SK-N-SH (cell line): Measurements from ENCODE around the gene OBSCN.

Source experiments
- CTCF ChIP-seq: fragments of 200-600 bp; sonication (generic); IDR thresholded peaks from 2 replicates; pipeline ENCODE4 v1.6.1; 2017; ENCODE audit warnings: antibody characterized with exemption, mild to moderate bottlenecking, moderate library complexity
- ELF1 ChIP-seq: IDR thresholded peaks from 2 replicates; pipeline ENCODE4 v1.4.0; 2012
- EP300 ChIP-seq, 2 experiments: IDR thresholded peaks; 2 replicates each; pipeline versions ENCODE4 v1.4.0 to v1.6.1; 2012; ENCODE audit warnings: borderline replicate concordance in 1 of 2, low read depth in 1 of 2, low read length in 1 of 2
- EZH2phosphoT487 ChIP-seq: fragments of 200-600 bp; sonication (generic); IDR thresholded peaks from 2 replicates; pipeline ENCODE4 v1.6.1; 2017; ENCODE audit warnings: low read depth, mixed run types, mild to moderate bottlenecking, antibody characterized with exemption, moderate library complexity, borderline replicate concordance
- NRF1 ChIP-seq: IDR thresholded peaks from 2 replicates; pipeline ENCODE4 v1.6.1; 2012; ENCODE audit warnings: low read depth, mild to moderate bottlenecking, low read length
- POLR2AphosphoS5 ChIP-seq: IDR thresholded peaks from 2 replicates; pipeline ENCODE4 v1.6.1; 2012; ENCODE audit warnings: low read depth, low read length
- RAD21 ChIP-seq: IDR thresholded peaks from 2 replicates; pipeline ENCODE4 v1.6.1; 2012; ENCODE audit warnings: mild to moderate bottlenecking, low read length
- RFX5 ChIP-seq: IDR thresholded peaks from 2 replicates; pipeline ENCODE4 v1.6.1; 2012; ENCODE audit warnings: mild to moderate bottlenecking, improper control_type of control experiment, low read length
- SIN3A ChIP-seq: IDR thresholded peaks from 2 replicates; pipeline ENCODE4 v1.6.1; 2012; ENCODE audit warnings: low read depth, mild to moderate bottlenecking, low read length, moderate library complexity, borderline replicate concordance
- TAF1 ChIP-seq: IDR thresholded peaks from 2 replicates; pipeline ENCODE4 v1.6.1; 2012; ENCODE audit warnings: low read depth, mild to moderate bottlenecking, low read length, moderate library complexity, borderline replicate concordance
- USF2 ChIP-seq: fragments of 150-350 bp; IDR thresholded peaks from 2 replicates; pipeline ENCODE4 v1.6.1; 2017; ENCODE audit warnings: antibody characterized with exemption, low read length, low read depth, borderline replicate concordance
- YY1 ChIP-seq: IDR thresholded peaks from 2 replicates; pipeline ENCODE4 v1.4.0; 2012; ENCODE audit warnings: low read depth, mild to moderate bottlenecking

- no peak for TF ChIP-seq CTCF
- no peak for TF ChIP-seq RAD21
- TF ChIP-seq EP300 (IDR thresholded peaks at IDR 0.05; ENCODE audit: borderline replicate concordance in 1 of 2, low read depth in 1 of 2, low read length in 1 of 2) = no peak
- no peak for TF ChIP-seq USF2
- TF ChIP-seq POLR2AphosphoS5 = no peak
- no peak for TF ChIP-seq ELF1
- no peak for TF ChIP-seq EZH2phosphoT487
- TF ChIP-seq TAF1 = no peak
- no peak for TF ChIP-seq SIN3A
- no peak for TF ChIP-seq NRF1
- TF ChIP-seq RFX5 = no peak
- no peak for TF ChIP-seq YY1
These were observed 72.5 kb downstream of the OBSCN start for GRCh38 chr1:228280106-228280901.
